Embryonic facial prominence (tissue), 1 donor: ENCODE data around the gene CRYBA4.

ENCODE experiments used
- DNase-seq: peaks from one replicate; pipeline ENCODE4 v3.0.0-alpha.2; 2016; ENCODE audit errors: extremely low spot score

The CRYBA4 gene

GRCh38 chr22:26624803-26625202 lies 3.0 kb downstream of the CRYBA4 start:
- DNase-seq: no peak

GRCh38 chr22:26629988-26630761 lies 8.4 kb downstream of the CRYBA4 start:
- no peak for DNase-seq

GRCh38 chr22:26631282-26631681 lies 9.5 kb downstream of the CRYBA4 start:
- no peak for DNase-seq

- DNase-seq: no peak
Observed at GRCh38 chr22:26632422-26633155, 10.8 kb downstream of the CRYBA4 start.

- no peak for DNase-seq
Observed at GRCh38 chr22:26634189-26634588, 12.4 kb downstream of the CRYBA4 start.

- no peak for DNase-seq
Observed at GRCh38 chr22:26635117-26635516, 13.4 kb downstream of the CRYBA4 start.

- no peak for DNase-seq
Observed at GRCh38 chr22:26636296-26636695, 14.5 kb downstream of the CRYBA4 start.

GRCh38 chr22:26642465-26643417 lies 21.0 kb downstream of the CRYBA4 start:
- DNase-seq: no peak

GRCh38 chr22:26643418-26644100 lies 21.8 kb downstream of the CRYBA4 start:
- DNase-seq: no peak

GRCh38 chr22:26646158-26646557 lies 24.4 kb downstream of the CRYBA4 start:
- DNase-seq: no peak

GRCh38 chr22:26648011-26648497 lies 26.3 kb downstream of the CRYBA4 start:
- no peak for DNase-seq

GRCh38 chr22:26648528-26649388 lies 27.0 kb downstream of the CRYBA4 start:
- no peak for DNase-seq

- DNase-seq: no peak
Observed at GRCh38 chr22:26650722-26651421, 29.1 kb downstream of the CRYBA4 start.

- DNase-seq: no peak
Observed at GRCh38 chr22:26651815-26652214, 30.1 kb downstream of the CRYBA4 start.

- DNase-seq: no peak
Observed at GRCh38 chr22:26656891-26657851, 35.4 kb downstream of the CRYBA4 start, which contains the start of gene MIAT. Gene MIAT (plus strand): TSS chr22:26657588.

GRCh38 chr22:26658161-26658560 lies 36.4 kb downstream of the CRYBA4 start:
- DNase-seq: no peak

- peak; percentile 70 for DNase-seq
Observed at GRCh38 chr22:26658671-26659478, 37.1 kb downstream of the CRYBA4 start.

- no peak for DNase-seq
Observed at GRCh38 chr22:26660356-26660755, 38.6 kb downstream of the CRYBA4 start.
